Stomach (tissue), 9 donors: ENCODE results near the gene RPS6KA2. TPM values are rescaled to one million over a fixed set of nuclear protein-coding genes. Genes with fewer than 3 reads are reported as not detected.
A peak's percentile ranks its signal among the peaks of the same experiment; 100 is the strongest.

Experiments used
- DNase-seq, 2 donors: peaks; one replicate each; pipeline versions ENCODE4 v3.0.0 to v3.0.0-alpha.2; 2013 to 2019
- H3K27ac ChIP-seq, 5 donors: fragments of 200-600 bp in 4 of 5; sonication (generic) in 4 of 5; one replicate each; pipeline ENCODE4 v1.5.1; 2013 to 2019; ENCODE audit warnings: mild to moderate bottlenecking in 1 of 5, moderate library complexity in 1 of 5
- H3K27me3 ChIP-seq, 3 donors: fragments of 200-600 bp; sonication (generic); one replicate each; pipeline ENCODE4 v1.5.1; 2017 to 2019; ENCODE audit warnings: mixed run types in 1 of 3
- H3K36me3 ChIP-seq, 4 donors: fragments of 200-600 bp; sonication (generic); 1 replicate in 3 of 4; 2 replicates in 1 of 4; pipeline ENCODE4 v1.5.1; 2016 to 2019
- H3K4me1 ChIP-seq, 4 donors: fragments of 200-600 bp; sonication (generic); one replicate each; pipeline ENCODE4 v1.5.1; 2016 to 2019
- H3K4me3 ChIP-seq, 4 donors: fragments of 200-600 bp; sonication (generic) in 3 of 4; one replicate each; pipeline ENCODE4 v1.5.1; 2016 to 2019; ENCODE audit warnings: mild to moderate bottlenecking in 1 of 4
- H3K9me3 ChIP-seq, 4 donors: fragments of 200-600 bp; sonication (generic); one replicate each; pipeline ENCODE4 v1.5.1; 2016 to 2019
- CTCF ChIP-seq, 7 experiments: fragments of 450-650 bp in 4 of 7; fragments of 200-600 bp in 3 of 7; sonication (generic) in 3 of 7; IDR thresholded peaks; one replicate each; pipeline ENCODE4 v1.5.1; 2016 to 2019; ENCODE audit warnings: antibody characterized with exemption in 7 of 7, control low read depth in 2 of 7, mild to moderate bottlenecking in 1 of 7
- EP300 ChIP-seq: sonication (generic); formaldehyde crosslinking; IDR thresholded peaks from one replicate; pipeline ENCODE4 v1.6.1; 2017; ENCODE audit warnings: antibody characterized with exemption
- POLR2A ChIP-seq, 4 donors: fragments of 450-650 bp; IDR thresholded peaks; one replicate each; pipeline ENCODE4 v1.6.1; 2016; ENCODE audit warnings: antibody characterized with exemption in 4 of 4, control low read depth in 2 of 4, mild to moderate bottlenecking in 1 of 4, moderate library complexity in 1 of 4
- POLR2AphosphoS5 ChIP-seq, 3 donors: sonication (generic); formaldehyde crosslinking; IDR thresholded peaks; one replicate each; pipeline ENCODE4 v1.6.1; 2016; ENCODE audit warnings: antibody characterized with exemption in 3 of 3
- WGBS, 5 donors: extraction: QIAGEN DNeasy Blood & Tissue Kit in 3 of 5; methylation state at CpG; one replicate each; pipeline versions ENCODE4 v1.1.5 to v1.1.7; 2013 to 2018; 5-methylcytosine and 5-hydroxymethylcytosine counted together
- intact Hi-C: fragments of 100-400 bp; cut with DNase I; formaldehyde crosslinking; loops from one replicate; pipeline ENCODE4 v1.15.1; 2023; ENCODE audit warnings: low total_unique reads
- polyA plus RNA-seq, 3 donors: library from polyadenylated mRNA; stranded (reverse); fragments of 200-250 nt; gene quantifications; one replicate each; pipeline ENCODE4 v1.2.3, GENCODE V29; 2013
- total RNA-seq, 5 donors: library from RNA; depleted of rRNA; stranded (reverse); fragments of >200 nt; gene quantifications; one replicate each; pipeline versions ENCODE4 v1.1.0 to v1.2.3, GENCODE V29; 2014 to 2016
- donor health status: healthy with polysubstance abuse.
- donor health status: Bipolar disorder and iron deficiency.
- donor health status: healthy.

The RPS6KA2 gene
- total and polyA plus RNA-seq, 8 donors = 10.9 to 150 (median 68.0) TPM

GRCh38 chr6:166410426-166410935 is 216.6 kb downstream of the RPS6KA2 start:
- no peak for DNase-seq
- Histone ChIP-seq H3K27me3 (no peaks in the 10 kb centered on the region), H3K27ac (no peak overlapping the region), H3K36me3 (peaks cover 14 to 54% (median 47%) of the 10 kb centered on the region in 4 donors), H3K4me1 (no peaks in the 10 kb centered on the region), H3K9me3 (no peaks in the 10 kb centered on the region), H3K4me3 (no peak overlapping the region)
- intact Hi-C loops = no loop called here
- TF ChIP-seq POLR2AphosphoS5 (IDR thresholded peaks at IDR 0.05) (no peak), POLR2A (IDR thresholded peaks at IDR 0.05) (no peak), EP300 (no peak), CTCF (IDR thresholded peaks at IDR 0.05) (no peak)
- 81 to 90% (median 88%) methylated on average over 10 of the region's 10 CpGs for WGBS, 5 donors

- Histone ChIP-seq H3K9me3 (no peaks in the 10 kb centered on the region), H3K4me3 (no peak overlapping the region), H3K36me3 (peaks cover 9 to 41% (median 34%) of the 10 kb centered on the region in 4 donors), H3K27ac (no peak overlapping the region), H3K4me1 (no peaks in the 10 kb centered on the region), H3K27me3 (no peaks in the 10 kb centered on the region)
- 63 to 79% (median 71%) methylated on average over 22 of the region's 22 CpGs for WGBS, 5 donors
- DNase-seq = peak in 1 of 2 donors; percentile 49
- intact Hi-C loops = no loop called here
- TF ChIP-seq EP300 (no peak), POLR2A (IDR thresholded peaks at IDR 0.05) (no peak), POLR2AphosphoS5 (IDR thresholded peaks at IDR 0.05) (no peak), CTCF (IDR thresholded peaks at IDR 0.05) (no peak)
These were observed 217.9 kb downstream of the RPS6KA2 start for GRCh38 chr6:166408936-166409755.

GRCh38 chr6:166406197-166406596 is 220.9 kb downstream of the RPS6KA2 start:
- TF ChIP-seq EP300 = no peak
- intact Hi-C loops = no loop called here
- peaks cover 0 to 11% (median 5%) of the 10 kb centered on the region in 4 donors for H3K36me3 ChIP-seq
- 72 to 80% (median 76%) methylated on average over 11 to 12 of the region's 12 CpGs for WGBS, 5 donors
- H3K9me3 ChIP-seq = no peaks in the 10 kb centered on the region
- H3K4me1 ChIP-seq = no peaks in the 10 kb centered on the region
- no peak overlapping the region for H3K27ac ChIP-seq
- H3K27me3 ChIP-seq = no peaks in the 10 kb centered on the region
- no peak for DNase-seq
- H3K4me3 ChIP-seq = no peak overlapping the region

- no peaks in the 10 kb centered on the region for H3K27me3 ChIP-seq
- H3K9me3 ChIP-seq = no peaks in the 10 kb centered on the region
- peaks cover 0 to 10% (median 2%) of the 10 kb centered on the region in 4 donors for H3K36me3 ChIP-seq
- peaks cover 0 to 7% (median 3%) of the 10 kb centered on the region in 4 donors for H3K4me1 ChIP-seq
- intact Hi-C loops = no loop called here
- WGBS, 5 donors = 62 to 74% (median 67%) methylated on average over 3 to 7 of the region's 7 CpGs
- DNase-seq = no peak
- H3K4me3 ChIP-seq = no peak overlapping the region
- TF ChIP-seq CTCF (IDR thresholded peaks at IDR 0.05) = no peak
- TF ChIP-seq POLR2AphosphoS5 (IDR thresholded peaks at IDR 0.05) = no peak
- TF ChIP-seq POLR2A (IDR thresholded peaks at IDR 0.05) = no peak
- no peak for TF ChIP-seq EP300
- no peak overlapping the region for H3K27ac ChIP-seq
These were observed 221.7 kb downstream of the RPS6KA2 start for GRCh38 chr6:166405386-166405785.
